H9 (cell line): ENCODE measurements around the gene MTCL1. TPM values are rescaled to one million over a fixed set of nuclear protein-coding genes. Genes with fewer than 3 reads are reported as not detected.

ENCODE experiments used
- DNase-seq: peaks from one replicate; pipeline ENCODE4 v3.0.0-alpha.2; 2017
- H2AFZ ChIP-seq: one replicate; pipeline ENCODE4 v1.6.1; 2013; ENCODE audit warnings: mild to moderate bottlenecking, low read length, control low read depth, moderate library complexity
- H2AK5ac ChIP-seq: 2 replicates; pipeline ENCODE4 v1.6.1; 2013; ENCODE audit warnings: low read length, control low read depth, mixed read lengths; ENCODE audit not compliant: insufficient read length
- H2BK120ac ChIP-seq: one replicate; pipeline ENCODE4 v1.6.1; 2013; ENCODE audit warnings: low read depth, mild to moderate bottlenecking, low read length, control low read depth, inconsistent platforms; ENCODE audit not compliant: poor library complexity, severe bottlenecking
- H2BK12ac ChIP-seq: 2 replicates; pipeline ENCODE4 v1.6.1; 2013; ENCODE audit warnings: low read length, control low read depth, mixed read lengths, low read depth; ENCODE audit not compliant: insufficient read length
- H2BK15ac ChIP-seq: 2 replicates; pipeline ENCODE4 v1.6.1; 2013; ENCODE audit warnings: low read depth, low read length, control low read depth
- H2BK20ac ChIP-seq: one replicate; pipeline ENCODE4 v1.6.1; 2013; ENCODE audit warnings: low read depth, mild to moderate bottlenecking, low read length, control low read depth, inconsistent platforms; ENCODE audit not compliant: poor library complexity, severe bottlenecking
- H2BK5ac ChIP-seq: 2 replicates; pipeline ENCODE4 v1.6.1; 2013; ENCODE audit warnings: low read length, control low read depth, mixed read lengths; ENCODE audit not compliant: insufficient read length
- H3K14ac ChIP-seq: 2 replicates; pipeline ENCODE4 v1.6.1; 2013; ENCODE audit warnings: low read length, control low read depth; ENCODE audit not compliant: insufficient read depth
- H3K18ac ChIP-seq: 2 replicates; pipeline ENCODE4 v1.6.1; 2013; ENCODE audit warnings: low read depth, mild to moderate bottlenecking, mixed read lengths, low read length, control low read depth; ENCODE audit not compliant: insufficient read length
- H3K23ac ChIP-seq: 2 replicates; pipeline ENCODE4 v1.6.1; 2013; ENCODE audit warnings: low read length, control low read depth, mixed read lengths, low read depth; ENCODE audit not compliant: insufficient read length
- H3K23me2 ChIP-seq: 2 replicates; pipeline ENCODE4 v1.6.1; 2013; ENCODE audit warnings: low read depth, mild to moderate bottlenecking, mixed read lengths, low read length, control low read depth; ENCODE audit not compliant: insufficient read length, poor library complexity, severe bottlenecking
- H3K27ac ChIP-seq: 2 replicates; pipeline ENCODE4 v1.5.1; 2013; ENCODE audit warnings: low read length, control low read depth, mixed read lengths, low read depth; ENCODE audit not compliant: insufficient read length
- H3K27me3 ChIP-seq: 2 replicates; pipeline ENCODE4 v1.6.1; 2013; ENCODE audit warnings: low read length, control low read depth, inconsistent platforms; ENCODE audit not compliant: insufficient read depth
- H3K4ac ChIP-seq: 2 replicates; pipeline ENCODE4 v1.6.1; 2013; ENCODE audit warnings: low read depth, mild to moderate bottlenecking, control low read depth, inconsistent platforms, low read length, moderate library complexity
- H3K4me1 ChIP-seq: 2 replicates; pipeline ENCODE4 v1.6.1; 2013; ENCODE audit warnings: low read length, control low read depth, inconsistent platforms; ENCODE audit not compliant: insufficient read depth
- H3K4me2 ChIP-seq: 2 replicates; pipeline ENCODE4 v1.6.1; 2013; ENCODE audit warnings: low read length, control low read depth, mixed read lengths; ENCODE audit not compliant: insufficient read length, insufficient read depth
- H3K56ac ChIP-seq: 2 replicates; pipeline ENCODE4 v1.6.1; 2013; ENCODE audit warnings: low read depth, mild to moderate bottlenecking, mixed read lengths, low read length, control low read depth; ENCODE audit not compliant: insufficient read length
- H3K79me1 ChIP-seq: 2 replicates; pipeline ENCODE4 v1.6.1; 2013; ENCODE audit warnings: low read depth, mild to moderate bottlenecking, moderate library complexity, low read length, control low read depth, inconsistent platforms; ENCODE audit not compliant: insufficient read depth, poor library complexity, severe bottlenecking
- H3K79me2 ChIP-seq: 2 replicates; pipeline ENCODE4 v1.6.1; 2013; ENCODE audit warnings: low read length, control low read depth, inconsistent platforms; ENCODE audit not compliant: insufficient read depth
- H3K9ac ChIP-seq: 2 replicates; pipeline ENCODE4 v1.6.1; 2013; ENCODE audit warnings: low read length, control low read depth, mixed read lengths; ENCODE audit not compliant: insufficient read length; ENCODE audit errors: extremely low read depth
- H3K9me3 ChIP-seq: one replicate; pipeline ENCODE4 v1.6.1; 2013; ENCODE audit warnings: low read depth, low read length, inconsistent platforms; ENCODE audit not compliant: control insufficient read depth
- H3T11ph ChIP-seq: one replicate; pipeline ENCODE4 v1.6.1; 2013; ENCODE audit warnings: mild to moderate bottlenecking, low read length, control low read depth, inconsistent platforms
- H4K20me1 ChIP-seq: one replicate; pipeline ENCODE4 v1.6.1; 2013; ENCODE audit not compliant: control insufficient read depth, insufficient read length, insufficient read depth
- H4K5ac ChIP-seq: 2 replicates; pipeline ENCODE4 v1.6.1; 2013; ENCODE audit warnings: low read depth, mild to moderate bottlenecking, mixed read lengths, low read length, control low read depth; ENCODE audit not compliant: insufficient read length
- H4K8ac ChIP-seq: replicated peaks from 2 replicates; pipeline ENCODE4 v1.6.1; 2013; ENCODE audit warnings: low read length, control low read depth, mixed read lengths, low read depth; ENCODE audit not compliant: insufficient read length
- H4K91ac ChIP-seq: 2 replicates; pipeline ENCODE4 v1.6.1; 2013; ENCODE audit warnings: low read depth, mild to moderate bottlenecking, moderate library complexity, mixed read lengths, low read length, control low read depth; ENCODE audit not compliant: insufficient read length
- H3K27ac Mint-ChIP-seq, 3 experiments: 2 replicates in 2 of 3; 3 replicates in 1 of 3; pipeline ENCODE4 v1.8.0; 2020 to 2021; ENCODE audit warnings: mixed read lengths in 3 of 3, mild to moderate bottlenecking in 1 of 3, moderate library complexity in 1 of 3
- H3K27me3 Mint-ChIP-seq: 2 replicates; pipeline ENCODE4 v1.8.0; 2021; ENCODE audit warnings: low read depth, mild to moderate bottlenecking, moderate library complexity, mixed read lengths
- H3K36me3 Mint-ChIP-seq, 3 experiments: 2 replicates in 2 of 3; 3 replicates in 1 of 3; pipeline ENCODE4 v1.8.0; 2020 to 2021; ENCODE audit warnings: low read depth in 3 of 3, mixed read lengths in 3 of 3; ENCODE audit not compliant: insufficient read depth in 1 of 3
- H3K4me1 Mint-ChIP-seq, 2 experiments: 2 replicates each; pipeline ENCODE4 v1.8.0; 2020; ENCODE audit warnings: mixed read lengths in 2 of 2
- H3K4me3 Mint-ChIP-seq, 2 experiments: 2 replicates in 1 of 2; 3 replicates in 1 of 2; pipeline ENCODE4 v1.8.0; 2020 to 2021; ENCODE audit warnings: mild to moderate bottlenecking in 2 of 2, mixed read lengths in 2 of 2, moderate library complexity in 1 of 2
- H3K9me3 Mint-ChIP-seq, 2 experiments: 2 replicates in 1 of 2; 3 replicates in 1 of 2; pipeline ENCODE4 v1.8.0; 2020; ENCODE audit warnings: mild to moderate bottlenecking in 2 of 2, mixed read lengths in 2 of 2, moderate library complexity in 1 of 2
- CTCF ChIP-seq: fragments of 200-600 bp; sonication (generic); conservative IDR thresholded peaks from 3 replicates; pipeline ENCODE4 v1.8.0; 2021; ENCODE audit warnings: antibody characterized with exemption, mild to moderate bottlenecking
- WGBS: extraction: QIAGEN DNeasy Blood & Tissue Kit; methylation state at CpG from one replicate; pipeline ENCODE4 v1.1.7; 2013; ENCODE audit warnings: missing lambda C conversion rate, low lambda C conversion rate, mixed read lengths; ENCODE audit not compliant: insufficient read length; ENCODE audit errors: extremely low coverage; 5-methylcytosine and 5-hydroxymethylcytosine counted together
- total RNA-seq: library from RNA; stranded (reverse); gene quantifications from 2 replicates; pipeline ENCODE4 v1.2.1, GENCODE V29; 2021

The MTCL1 gene
- total RNA-seq, 1 experiment from 2014 or later: 50.7 TPM

GRCh38 chr18:8766559-8767293 lies 61.4 kb downstream of the MTCL1 start:
- WGBS: no CpG with 5 or more reads among the region's 2 CpGs
- Mint-ChIP-seq H3K36me3 (peaks cover 24 to 27% (median 25%) of the 10 kb centered on the region in 3 experiments), H3K27me3 (no peaks in the 10 kb centered on the region), H3K4me3 (no peak overlapping the region), H3K9me3 (peaks cover 0 to 2% of the 10 kb centered on the region in 2 experiments; a peak in 1 of 5 replicates), H3K27ac (peak overlapping the region in 1 of 3 experiments; percentile 66; a peak in 2 of 7 replicates), H3K4me1 (peaks cover 16 to 29% of the 10 kb centered on the region in 2 experiments)
- no peak overlapping the region for H3K9ac ChIP-seq
- no peak overlapping the region for H2BK20ac ChIP-seq
- H3T11ph ChIP-seq: no peak overlapping the region
- no peak for TF ChIP-seq CTCF
- H3K4me2 ChIP-seq: no peak overlapping the region
- H4K20me1 ChIP-seq: no peaks in the 10 kb centered on the region
- H4K91ac ChIP-seq: no peak overlapping the region
- no peak overlapping the region for H2AK5ac ChIP-seq
- no peaks in the 10 kb centered on the region for H3K79me2 ChIP-seq
- no peak overlapping the region for H2BK15ac ChIP-seq
- no peak overlapping the region for H2AFZ ChIP-seq
- H2BK12ac ChIP-seq: no peak overlapping the region
- no peak overlapping the region for H3K27ac ChIP-seq
- H3K56ac ChIP-seq: no peak overlapping the region
- no peak overlapping the region for H2BK5ac ChIP-seq
- H4K5ac ChIP-seq: no peak overlapping the region
- H3K79me1 ChIP-seq: no peaks in the 10 kb centered on the region
- no peak for DNase-seq
- H2BK120ac ChIP-seq: no peak overlapping the region
- H3K9me3 ChIP-seq: no peaks in the 10 kb centered on the region
- no peaks in the 10 kb centered on the region for H3K27me3 ChIP-seq
- no peaks in the 10 kb centered on the region for H3K23me2 ChIP-seq
- H3K14ac ChIP-seq: no peak overlapping the region
- no peak overlapping the region for H3K4ac ChIP-seq
- no peak overlapping the region for H3K23ac ChIP-seq
- H4K8ac ChIP-seq: no peak overlapping the region
- H3K18ac ChIP-seq: no peak overlapping the region
- no peaks in the 10 kb centered on the region for H3K4me1 ChIP-seq
